Measurements from ENCODE around the gene NPFF.
"Not testable (repeated sequence)": the region's sequence is repeated elsewhere in the genome, so short reads cannot be mapped to it uniquely, and the experiment has no call there.

NPFF gene, protein sequence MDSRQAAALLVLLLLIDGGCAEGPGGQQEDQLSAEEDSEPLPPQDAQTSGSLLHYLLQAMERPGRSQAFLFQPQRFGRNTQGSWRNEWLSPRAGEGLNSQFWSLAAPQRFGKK

DNA sequence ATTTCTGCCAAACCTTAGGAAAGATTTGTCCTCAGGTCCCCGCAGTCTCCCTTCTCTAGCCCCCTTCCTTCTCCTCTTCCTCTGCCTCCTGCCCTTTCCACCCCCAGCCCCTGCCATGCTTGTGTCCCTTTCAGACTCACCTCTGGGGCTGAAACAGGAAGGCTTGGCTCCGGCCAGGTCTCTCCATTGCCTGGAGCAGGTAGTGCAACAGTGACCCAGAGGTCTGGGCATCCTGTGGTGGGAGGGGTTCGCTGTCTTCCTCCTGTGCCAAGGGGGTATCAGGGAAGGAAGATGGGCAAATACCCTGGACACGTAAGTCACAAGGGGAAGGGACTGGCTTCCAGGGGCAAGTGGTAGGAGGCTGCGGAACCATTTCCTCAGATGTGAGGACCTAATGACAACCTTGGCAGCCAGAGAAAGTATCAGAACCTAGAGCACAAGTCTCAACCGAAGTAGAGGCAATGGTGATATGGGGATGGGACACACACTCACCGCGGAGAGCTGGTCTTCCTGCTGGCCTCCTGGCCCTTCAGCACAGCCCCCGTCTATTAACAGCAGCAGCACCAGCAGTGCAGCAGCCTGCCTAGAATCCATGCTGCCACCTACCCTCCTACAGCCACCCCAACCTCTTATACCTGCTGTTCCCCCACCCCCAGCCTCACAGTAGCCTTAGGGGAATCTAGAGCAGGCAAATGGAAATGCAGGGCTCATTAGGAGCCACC, at the start of gene NPFF:
TSS of gene NPFF (minus strand) at position 604 of the 722 bp plus-strand sequence. CDS start at position 594, 10 bp downstream.
- TF ChIP-seq, protein P1, sequence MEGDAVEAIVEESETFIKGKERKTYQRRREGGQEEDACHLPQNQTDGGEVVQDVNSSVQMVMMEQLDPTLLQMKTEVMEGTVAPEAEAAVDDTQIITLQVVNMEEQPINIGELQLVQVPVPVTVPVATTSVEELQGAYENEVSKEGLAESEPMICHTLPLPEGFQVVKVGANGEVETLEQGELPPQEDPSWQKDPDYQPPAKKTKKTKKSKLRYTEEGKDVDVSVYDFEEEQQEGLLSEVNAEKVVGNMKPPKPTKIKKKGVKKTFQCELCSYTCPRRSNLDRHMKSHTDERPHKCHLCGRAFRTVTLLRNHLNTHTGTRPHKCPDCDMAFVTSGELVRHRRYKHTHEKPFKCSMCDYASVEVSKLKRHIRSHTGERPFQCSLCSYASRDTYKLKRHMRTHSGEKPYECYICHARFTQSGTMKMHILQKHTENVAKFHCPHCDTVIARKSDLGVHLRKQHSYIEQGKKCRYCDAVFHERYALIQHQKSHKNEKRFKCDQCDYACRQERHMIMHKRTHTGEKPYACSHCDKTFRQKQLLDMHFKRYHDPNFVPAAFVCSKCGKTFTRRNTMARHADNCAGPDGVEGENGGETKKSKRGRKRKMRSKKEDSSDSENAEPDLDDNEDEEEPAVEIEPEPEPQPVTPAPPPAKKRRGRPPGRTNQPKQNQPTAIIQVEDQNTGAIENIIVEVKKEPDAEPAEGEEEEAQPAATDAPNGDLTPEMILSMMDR (IDR thresholded peaks at IDR 0.05; ENCODE audit: low read depth, low read length), result no peak
- H3K4me3 ChIP-seq (ENCODE audit: low read depth, low read length), result no peak within 1 kb of the TSS
- in situ Hi-C loops (cut with HindIII; ENCODE audit: low sequenced_read_pairs), result no loop called here
- no peak for DNase-seq (ENCODE audit: low read depth, low spot score)

GRCh38 chr12:53552361-53553327, 45.4 kb upstream of the NPFF start:
- no peak overlapping the region for H3K4me3 ChIP-seq (ENCODE audit: low read depth, low read length)
- in situ Hi-C loops (cut with HindIII; ENCODE audit: low sequenced_read_pairs), result no loop called here
- TF ChIP-seq, protein P1 (IDR thresholded peaks at IDR 0.05; ENCODE audit: low read depth, low read length), result no peak
- DNase-seq (ENCODE audit: low read depth, low spot score), result no peak

DNA sequence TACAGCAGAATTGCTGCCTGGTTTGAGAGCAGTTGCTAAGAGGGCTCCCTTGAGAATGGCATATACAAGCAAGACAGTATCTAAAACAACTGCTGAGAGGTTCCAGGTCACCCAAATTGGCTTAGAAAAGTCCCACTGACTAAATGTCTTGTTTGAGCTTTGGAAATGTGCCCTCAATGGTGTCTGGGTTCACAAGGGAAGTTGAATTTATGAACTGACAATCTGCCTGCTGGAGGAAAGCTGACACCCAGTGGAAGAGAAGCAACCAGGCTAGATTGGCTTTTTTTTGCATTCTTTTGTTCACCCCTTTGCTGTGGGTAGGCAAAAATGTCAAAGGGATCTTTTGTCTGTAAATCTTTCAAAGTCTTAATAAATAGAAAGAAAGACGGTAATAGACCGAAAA, 44.6 kb upstream of the NPFF start:
- in situ Hi-C loops (cut with HindIII; ENCODE audit: low sequenced_read_pairs), result no loop called here
- TF ChIP-seq, protein P1 (IDR thresholded peaks at IDR 0.05; ENCODE audit: low read depth, low read length), result no peak
- no peak overlapping the region for H3K4me3 ChIP-seq (ENCODE audit: low read depth, low read length)
- DNase-seq (ENCODE audit: low read depth, low spot score), result peak; percentile 27

DNA sequence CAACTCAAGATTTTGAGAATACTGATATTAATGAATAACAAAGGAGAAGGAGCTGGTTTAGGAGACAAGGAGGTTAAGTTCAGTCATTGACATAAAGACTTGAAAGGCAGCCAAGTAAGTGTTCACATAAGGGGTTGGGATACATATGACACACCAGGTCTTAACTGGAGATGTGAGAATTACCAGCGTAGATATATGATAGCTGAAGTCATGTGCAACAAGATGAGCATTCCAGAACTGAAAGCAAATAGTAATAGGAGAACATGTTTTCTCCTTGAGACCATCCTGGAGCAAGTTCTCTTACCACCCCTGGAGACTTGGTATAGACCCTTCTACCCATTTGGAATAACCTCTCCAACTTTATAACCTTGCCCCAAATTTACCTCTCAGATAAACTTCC, 43.3 kb upstream of the NPFF start:
- H3K4me3 ChIP-seq (ENCODE audit: low read depth, low read length), result no peak overlapping the region
- TF ChIP-seq, protein P1 (IDR thresholded peaks at IDR 0.05; ENCODE audit: low read depth, low read length), result no peak
- DNase-seq (ENCODE audit: low read depth, low spot score), result peak; percentile 71
- in situ Hi-C loops (cut with HindIII; ENCODE audit: low sequenced_read_pairs), result no loop called here

DNA sequence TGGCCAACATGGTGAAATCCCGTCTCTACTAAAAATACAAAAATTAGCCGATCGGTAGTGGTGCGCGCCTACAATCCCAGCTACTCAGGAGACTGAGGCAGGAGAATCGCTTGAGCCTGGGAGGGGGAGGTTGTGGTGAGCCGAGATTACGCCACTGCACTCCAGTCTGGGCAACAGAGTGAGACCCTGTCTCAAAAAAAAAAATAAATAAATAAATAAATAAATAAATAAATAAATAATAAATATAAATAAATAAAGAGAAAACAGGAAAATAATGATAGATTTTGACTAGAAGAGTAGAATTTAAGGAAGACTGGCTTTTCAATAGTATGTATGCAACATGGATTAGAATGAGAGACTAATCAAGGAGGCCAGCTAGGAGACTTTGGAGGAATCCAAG, 42.8 kb upstream of the NPFF start:
- in situ Hi-C loops (cut with HindIII; ENCODE audit: low sequenced_read_pairs); H3K4me3 ChIP-seq (ENCODE audit: low read depth, low read length); DNase-seq (ENCODE audit: low read depth, low spot score): not testable (repeated sequence)

GRCh38 chr12:53548354-53548753, 41.1 kb upstream of the NPFF start:
- H3K4me3 ChIP-seq (ENCODE audit: low read depth, low read length); in situ Hi-C loops (cut with HindIII; ENCODE audit: low sequenced_read_pairs); DNase-seq (ENCODE audit: low read depth, low spot score): not testable (repeated sequence)

DNA sequence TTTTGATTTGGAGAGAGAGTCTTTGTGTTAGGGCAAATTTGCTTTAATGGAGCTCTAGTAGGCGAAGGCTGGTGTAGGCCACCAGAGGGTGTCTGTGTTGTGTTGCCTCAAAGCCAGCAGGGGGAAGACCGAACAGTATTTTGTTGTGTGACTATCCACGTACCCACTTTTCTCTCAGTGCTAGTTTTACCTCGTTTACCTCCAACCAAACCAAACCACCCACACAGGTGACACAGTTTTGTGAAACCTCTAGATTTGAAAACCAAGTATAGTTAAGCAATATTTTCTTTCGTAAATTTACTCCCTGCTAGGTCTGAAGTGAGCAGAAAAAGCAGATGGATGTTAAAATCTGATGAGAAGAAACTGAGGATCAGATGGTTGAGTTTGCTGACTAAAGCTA, 36.3 kb upstream of the NPFF start:
- peak; percentile 78 for DNase-seq (ENCODE audit: low read depth, low spot score)
- in situ Hi-C loops (cut with HindIII; ENCODE audit: low sequenced_read_pairs), result no loop called here
- TF ChIP-seq, protein P1 (IDR thresholded peaks at IDR 0.05; ENCODE audit: low read depth, low read length), result peak; percentile 97
- no peak overlapping the region for H3K4me3 ChIP-seq (ENCODE audit: low read depth, low read length)

Data from astrocyte of the spinal cord (primary cell).